Activated T-cell treated with anti-CD3 and anti-CD28 coated beads for 1 hour (primary cell): ENCODE results near the gene EIF3I.
A peak's percentile ranks its signal among the peaks of the same experiment; 100 is the strongest.
"Not testable (repeated sequence)": the region's sequence is repeated elsewhere in the genome, so short reads cannot be mapped to it uniquely, and the experiment has no call there.

Experiments used
- DNase-seq: peaks from one replicate; pipeline ENCODE4 v3.0.0-alpha.2; 2020; ENCODE audit warnings: low read depth

EIF3I gene

DNA sequence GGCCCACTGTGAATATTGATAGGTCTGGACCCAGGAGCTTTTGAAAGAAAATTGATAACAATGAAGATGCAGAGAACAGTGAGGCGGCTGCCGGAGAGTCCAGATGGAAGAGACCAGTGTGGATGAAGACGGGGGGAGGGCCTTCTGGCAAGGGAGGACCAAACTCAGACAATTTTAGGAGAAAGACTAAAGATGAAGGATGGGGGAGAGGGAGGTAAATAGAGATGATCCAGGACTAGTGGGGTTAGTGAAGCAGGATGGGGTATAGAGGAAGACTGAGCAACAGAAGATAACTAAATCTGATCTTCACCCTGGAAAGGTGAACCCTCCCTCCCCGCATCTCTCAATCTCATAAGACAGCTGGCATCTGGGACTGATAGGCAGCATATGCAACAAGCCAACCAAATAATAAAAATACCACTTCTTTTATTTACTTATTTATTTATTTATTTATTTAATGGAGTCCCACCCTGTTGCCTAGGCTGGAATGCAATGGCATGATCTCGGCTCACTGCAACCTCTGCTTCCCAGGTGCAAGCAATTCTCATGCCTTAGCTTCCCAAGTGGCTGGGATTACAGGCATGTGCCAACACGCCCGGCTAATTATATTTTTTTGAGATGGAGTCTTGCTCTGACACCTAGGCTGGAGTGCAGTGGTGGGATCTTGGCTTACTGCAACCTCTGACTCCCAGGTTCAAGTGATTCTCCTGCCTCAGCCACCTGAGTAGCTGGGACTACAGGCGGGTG lies 10.5 kb downstream of the EIF3I start:
- DNase-seq: no peak

DNA sequence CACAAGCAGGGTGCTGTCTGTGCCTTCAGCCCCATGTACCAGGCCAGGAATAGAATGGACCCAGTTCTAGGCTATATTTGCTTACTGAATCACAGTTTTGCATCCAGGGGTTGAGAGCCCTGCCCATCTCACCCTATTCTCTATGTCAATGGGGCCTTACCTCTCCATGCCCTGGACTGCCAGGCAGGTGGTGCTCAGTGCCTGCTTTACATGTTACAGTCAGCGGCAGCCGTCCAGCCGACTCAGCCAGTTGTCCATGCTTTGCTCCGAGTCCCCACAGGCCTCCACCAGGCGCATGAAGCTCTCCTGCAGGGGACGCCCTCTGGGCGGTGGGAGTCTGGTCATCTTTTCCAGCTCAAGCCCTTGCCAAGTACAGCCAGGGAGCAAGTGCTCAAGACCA lies 12.6 kb downstream of the EIF3I start:
- no peak for DNase-seq

DNA sequence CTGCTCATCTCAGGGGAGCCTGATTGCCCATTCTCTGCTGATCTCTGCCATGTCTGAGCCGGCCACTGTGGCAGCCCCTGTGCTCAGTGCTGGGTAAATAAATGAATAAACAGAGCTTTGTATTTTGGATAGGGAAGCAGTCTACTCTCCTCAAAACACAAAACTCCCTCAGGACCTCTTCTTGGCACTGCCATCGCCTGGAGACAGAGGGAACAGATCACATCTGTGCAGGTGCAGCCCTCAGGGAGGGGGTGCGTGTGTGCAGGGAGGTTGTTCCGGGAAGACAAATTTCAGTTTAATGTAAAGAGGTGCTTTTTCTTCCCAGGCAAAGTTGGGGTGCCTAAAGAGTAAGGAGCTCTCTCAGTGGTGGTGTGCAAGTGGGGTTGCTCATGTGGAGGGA lies 17.1 kb downstream of the EIF3I start:
- no peak for DNase-seq

DNA sequence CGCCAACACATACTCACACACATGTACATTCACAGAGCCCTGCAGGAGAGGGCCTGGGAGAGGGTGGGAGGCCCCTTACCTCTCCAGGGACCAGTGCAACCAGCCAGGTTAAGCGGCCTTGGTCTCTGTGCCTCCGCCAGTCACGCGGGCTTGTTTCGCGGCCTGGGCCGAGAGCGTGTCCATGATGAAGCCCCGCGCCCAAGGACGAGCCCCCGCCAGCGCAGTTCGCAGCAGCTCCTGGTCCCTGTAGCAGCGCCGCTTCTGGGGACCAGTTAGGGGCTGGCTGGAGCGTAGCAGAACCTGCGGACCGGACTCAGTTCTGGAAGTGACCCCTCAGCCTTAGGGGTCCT lies 17.6 kb downstream of the EIF3I start:
- no peak for DNase-seq

- peak; percentile 59 for DNase-seq
Observed at GRCh38 chr1:32240140-32240951, 18.1 kb downstream of the EIF3I start.

- DNase-seq: peak; percentile 34
Observed at GRCh38 chr1:32241001-32241763, 19.0 kb downstream of the EIF3I start.

GRCh38 chr1:32242341-32242851 lies 20.2 kb downstream of the EIF3I start:
- no peak for DNase-seq

DNA sequence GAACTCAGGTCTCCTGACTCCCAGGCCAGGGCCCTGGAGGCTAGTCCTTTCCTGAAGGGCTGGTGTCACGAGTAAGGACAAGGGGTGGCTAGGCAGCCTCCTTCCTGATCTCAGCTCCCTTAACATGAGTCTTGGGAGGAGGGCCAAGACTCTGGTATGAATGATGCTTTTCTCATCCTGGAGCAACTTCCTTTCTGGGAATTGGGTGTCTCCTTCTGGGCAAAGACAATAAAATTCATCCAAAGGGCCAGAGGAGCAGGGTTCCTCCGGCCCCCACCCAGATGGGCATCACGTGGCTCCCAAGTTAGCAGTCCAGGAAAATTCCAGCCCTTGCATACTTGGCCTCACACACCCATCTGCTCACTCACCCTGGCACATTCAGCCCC lies 24.7 kb downstream of the EIF3I start, which contains the start of gene FAM167B:
Gene FAM167B (plus strand): TSS at position 335 of the 386 bp plus-strand sequence. CDS start 200 bp downstream, outside the sequence.
- no peak for DNase-seq

GRCh38 chr1:32247452-32247851 lies 25.2 kb downstream of the EIF3I start:
- no peak for DNase-seq

GRCh38 chr1:32247983-32248889 lies 26.0 kb downstream of the EIF3I start:
- peak; percentile 61 for DNase-seq

GRCh38 chr1:32249831-32250525 lies 27.8 kb downstream of the EIF3I start:
- peak; percentile 65 for DNase-seq

GRCh38 chr1:32250893-32251716 lies 28.9 kb downstream of the EIF3I start, which contains the start of gene LCK:
LCK (plus strand) TSS chr1:32251265; CDS start chr1:32274330, 23,065 bp downstream.
- peak; percentile 48 for DNase-seq

- DNase-seq: no peak
Observed at GRCh38 chr1:32255072-32256071, 33.2 kb downstream of the EIF3I start.

- no peak for DNase-seq
Observed at GRCh38 chr1:32256473-32257226, 34.4 kb downstream of the EIF3I start.

DNA sequence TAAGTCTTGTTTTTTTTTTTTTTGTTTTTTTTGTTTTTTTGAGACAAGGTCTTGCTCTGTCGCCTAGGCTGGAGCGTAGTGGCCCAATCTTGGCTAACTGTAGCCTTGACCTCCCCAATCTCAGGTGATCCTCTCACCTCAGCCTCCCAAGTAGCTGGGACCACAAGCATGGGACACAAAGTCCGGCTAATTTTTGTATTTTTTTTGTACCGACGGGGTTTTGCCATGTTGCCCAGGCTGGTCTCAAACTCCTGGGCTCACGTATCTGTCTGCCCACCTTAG lies 35.0 kb downstream of the EIF3I start:
- no peak for DNase-seq

DNA sequence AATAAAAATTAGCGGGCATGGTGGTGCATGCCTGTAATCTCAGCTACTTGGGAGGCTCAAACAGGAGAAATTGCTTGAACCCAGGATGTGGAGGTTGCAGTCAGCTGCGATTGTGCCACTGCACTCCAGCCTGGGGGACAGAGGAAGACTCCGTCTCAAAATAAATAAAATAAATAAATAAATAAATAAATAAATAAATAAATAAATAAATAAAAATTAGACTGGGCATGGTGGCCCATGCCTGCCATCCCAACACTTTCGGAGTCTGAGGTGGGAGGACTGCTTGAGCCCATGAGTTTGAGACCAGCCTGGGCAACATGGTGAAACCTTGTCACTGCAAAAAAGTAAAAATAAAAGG lies 41.0 kb downstream of the EIF3I start:
- not testable (repeated sequence) for DNase-seq

DNA sequence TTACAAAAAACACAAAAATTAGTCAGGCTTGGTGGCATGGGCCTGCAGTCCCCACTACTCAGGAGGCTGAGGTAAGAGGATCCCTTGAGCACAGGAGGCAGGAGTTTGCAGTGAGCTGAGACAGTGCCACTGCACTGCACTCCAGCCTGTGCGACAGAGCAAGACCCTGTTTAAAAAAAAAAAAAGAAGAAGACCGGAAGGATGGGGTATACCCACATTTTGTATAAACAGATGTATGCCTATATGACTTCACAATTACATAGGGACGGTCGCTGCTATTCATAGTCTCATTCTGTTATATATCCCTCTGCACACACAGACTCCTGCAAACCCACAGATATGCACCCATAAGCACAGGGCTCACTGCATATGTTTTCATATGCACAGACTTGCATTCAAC lies 41.5 kb downstream of the EIF3I start:
- no peak for DNase-seq

- no peak for DNase-seq
Observed at GRCh38 chr1:32265846-32266245, 43.6 kb downstream of the EIF3I start.
